IMR-90 (cell line): ENCODE measurements around the gene MARF1. TPM values are rescaled to one million over a fixed set of nuclear protein-coding genes. Genes with fewer than 3 reads are reported as not detected.
"Not testable (repeated sequence)": the region's sequence is repeated elsewhere in the genome, so short reads cannot be mapped to it uniquely, and the experiment has no call there.

Experiments used
- ATAC-seq: fragments of 200-7000 bp; cut with Tn5 transposase; 2 replicates; pipeline ENCODE4 v1.9.1; 2020; ENCODE audit warnings: low read depth, mild to moderate bottlenecking, moderate library complexity
- BruUV-seq: library from RNA; stranded (reverse); fragments of 400-500 nt; replicated peaks from 2 replicates; lab custom pipeline; 2021; lab: Mats Ljungman, UMichigan
- CTCF ChIA-PET: fragments of 300-600 bp; formaldehyde crosslinking; extraction: SDS; loops from one replicate; lab custom pipeline; 2021; ENCODE audit warnings: antibody characterized with exemption; lab: Yijun Ruan, JAX
- POLR2A ChIA-PET: fragments of 300-600 bp; sonication (Branson Sonifier 250); formaldehyde crosslinking; loops from one replicate; lab custom pipeline; 2022; ENCODE audit warnings: antibody characterized with exemption; ENCODE audit not compliant: unreplicated experiment; lab: Charles Lee
- DNase-seq: peaks from one replicate; pipeline ENCODE4 v3.0.0; 2013
- H2AFZ ChIP-seq: replicated peaks from 2 replicates; pipeline ENCODE3; 2013; ENCODE audit warnings: low read length, mild to moderate bottlenecking; ENCODE audit not compliant: poor library complexity
- H2AK5ac ChIP-seq: 2 replicates; pipeline ENCODE4 v1.6.1; 2013; ENCODE audit warnings: low read depth, low read length, inconsistent platforms
- H2AK9ac ChIP-seq: replicated peaks from 2 replicates; pipeline ENCODE3; 2013; ENCODE audit warnings: mild to moderate bottlenecking, low read depth, low read length, moderate library complexity; ENCODE audit not compliant: poor library complexity
- H2BK120ac ChIP-seq: 2 replicates; pipeline ENCODE4 v1.6.1; 2013; ENCODE audit warnings: low read depth, low read length, inconsistent platforms
- H2BK15ac ChIP-seq: 3 replicates; pipeline ENCODE4 v1.6.1; 2013; ENCODE audit warnings: low read depth, low read length, inconsistent platforms
- H2BK20ac ChIP-seq: 2 replicates; pipeline ENCODE4 v1.6.1; 2013; ENCODE audit warnings: low read depth, mild to moderate bottlenecking, inconsistent platforms, low read length, moderate library complexity
- H2BK5ac ChIP-seq: 2 replicates; pipeline ENCODE4 v1.6.1; 2013; ENCODE audit warnings: mild to moderate bottlenecking, low read depth, low read length, inconsistent platforms; ENCODE audit not compliant: poor library complexity, severe bottlenecking
- H3K14ac ChIP-seq: replicated peaks from 2 replicates; pipeline ENCODE4 v1.6.1; 2013; ENCODE audit warnings: low read depth, low read length, inconsistent platforms
- H3K18ac ChIP-seq: 2 replicates; pipeline ENCODE4 v1.6.1; 2013; ENCODE audit warnings: low read depth, low read length, control low read depth
- H3K23ac ChIP-seq: 2 replicates; pipeline ENCODE4 v1.6.1; 2013; ENCODE audit warnings: low read depth, low read length, inconsistent platforms
- H3K27ac ChIP-seq: 2 replicates; pipeline ENCODE4 v1.5.1; 2013; ENCODE audit warnings: mild to moderate bottlenecking, control low read depth, low read length; ENCODE audit not compliant: insufficient read depth
- H3K27me3 ChIP-seq: 2 replicates; pipeline ENCODE4 v1.6.1; 2013; ENCODE audit warnings: low read length; ENCODE audit not compliant: control insufficient read depth, insufficient read depth
- H3K36me3 ChIP-seq: 2 replicates; pipeline ENCODE4 v1.6.1; 2013; ENCODE audit warnings: low read length, mixed read lengths; ENCODE audit not compliant: control insufficient read depth, insufficient read depth
- H3K4ac ChIP-seq: 2 replicates; pipeline ENCODE4 v1.6.1; 2013; ENCODE audit warnings: low read depth, low read length, inconsistent platforms
- H3K4me1 ChIP-seq: 2 replicates; pipeline ENCODE4 v1.6.1; 2013; ENCODE audit warnings: low read length, mixed read lengths; ENCODE audit not compliant: control insufficient read depth, insufficient read depth
- H3K4me2 ChIP-seq: 2 replicates; pipeline ENCODE4 v1.6.1; 2013; ENCODE audit warnings: low read depth, mild to moderate bottlenecking, control low read depth, low read length, moderate library complexity
- H3K4me3 ChIP-seq: 2 replicates; pipeline ENCODE4 v1.5.1; 2013; ENCODE audit warnings: low read depth, mild to moderate bottlenecking, control low read depth, low read length, moderate library complexity; ENCODE audit not compliant: insufficient read depth
- H3K56ac ChIP-seq: 2 replicates; pipeline ENCODE4 v1.6.1; 2013; ENCODE audit warnings: low read length, inconsistent platforms; ENCODE audit not compliant: insufficient read depth; ENCODE audit errors: extremely low read depth
- H3K79me1 ChIP-seq, 2 experiments: 2 replicates each; pipeline ENCODE4 v1.6.1; 2013; ENCODE audit warnings: low read length in 2 of 2, inconsistent platforms in 1 of 2, low read depth in 1 of 2
- H3K9ac ChIP-seq: 2 replicates; pipeline ENCODE4 v1.6.1; 2013; ENCODE audit warnings: low read depth, low read length, control low read depth
- H3K9me1 ChIP-seq: 2 replicates; pipeline ENCODE4 v1.6.1; 2013; ENCODE audit warnings: low read length, inconsistent platforms; ENCODE audit not compliant: insufficient read depth
- H3K9me3 ChIP-seq: 2 replicates; pipeline ENCODE4 v1.6.1; 2013; ENCODE audit warnings: low read length; ENCODE audit not compliant: control insufficient read depth, insufficient read depth
- H4K20me1 ChIP-seq: 2 replicates; pipeline ENCODE4 v1.6.1; 2013; ENCODE audit warnings: low read length, inconsistent platforms; ENCODE audit not compliant: insufficient read depth
- H4K5ac ChIP-seq: 2 replicates; pipeline ENCODE4 v1.6.1; 2013; ENCODE audit warnings: mild to moderate bottlenecking, low read depth, low read length, control low read depth
- H4K8ac ChIP-seq, 2 experiments: 2 replicates each; pipeline ENCODE4 v1.6.1; 2013; ENCODE audit warnings: low read depth in 2 of 2, low read length in 2 of 2, control low read depth in 1 of 2, inconsistent platforms in 1 of 2
- H4K91ac ChIP-seq: 2 replicates; pipeline ENCODE4 v1.6.1; 2013; ENCODE audit warnings: low read depth, low read length, inconsistent platforms; ENCODE audit not compliant: insufficient read depth
- WGBS, 2 experiments: methylation state at CpG; one replicate each; pipeline versions ENCODE4 v1.1.5 to v1.1.7; 2013; ENCODE audit warnings: missing lambda C conversion rate in 2 of 2; ENCODE audit not compliant: insufficient read length in 1 of 2; ENCODE audit errors: extremely low coverage in 2 of 2; 5-methylcytosine and 5-hydroxymethylcytosine counted together
- dilution Hi-C: fragments of 300-500 bp; cut with HindIII; formaldehyde crosslinking; loops from one replicate; pipeline ENCODE4 v1.14.3; 2018; ENCODE audit warnings: low sequenced_read_pairs; ENCODE audit not compliant: unreplicated experiment
- in situ Hi-C: fragments of 300-500 bp; cut with MboI; formaldehyde crosslinking; loops from 3 replicates; pipeline ENCODE4 v1.14.3; 2019; ENCODE audit warnings: low sequenced_read_pairs, inconsistent platforms, mixed read lengths
- intact Hi-C: fragments of 100-400 bp; cut with micrococcal nuclease; formaldehyde crosslinking; loops from 2 replicates; pipeline ENCODE4 v1.10.0; 2022
- polyA plus RNA-seq, 3 experiments: library from polyadenylated mRNA; depleted of rRNA; stranded (reverse); fragments of >200 nt; gene quantifications; 2 replicates each; pipeline ENCODE4 v1.2.3, GENCODE V29; 2012; ENCODE audit warnings: low replicate concordance in 1 of 3
- total RNA-seq: library from RNA; depleted of rRNA; stranded (reverse); fragments of >200 nt; gene quantifications from 2 replicates; pipeline ENCODE4 v1.2.3, GENCODE V29; 2012

The MARF1 gene
- total and polyA plus RNA-seq, 2 of the 4 experiments (the other 2 are of a cell fraction): 9.0 to 12.9 TPM

GRCh38 chr16:15570666-15571065 is 72.3 kb downstream of the MARF1 start:
- H3K79me1 ChIP-seq, H4K5ac ChIP-seq, H3K4me2 ChIP-seq, H2BK120ac ChIP-seq, H3K27ac ChIP-seq, H4K8ac ChIP-seq, CTCF ChIA-PET, H2AFZ ChIP-seq, H3K9me3 ChIP-seq, H3K23ac ChIP-seq, in situ Hi-C loops, H3K4me3 ChIP-seq, H2BK20ac ChIP-seq, H2BK5ac ChIP-seq, BruUV-seq, H4K20me1 ChIP-seq, intact Hi-C loops, POLR2A ChIA-PET, ATAC-seq, H3K9me1 ChIP-seq, H3K14ac ChIP-seq, H2AK5ac ChIP-seq, H4K91ac ChIP-seq, dilution Hi-C loops, H2AK9ac ChIP-seq, H3K4ac ChIP-seq, H3K9ac ChIP-seq, H3K27me3 ChIP-seq, H3K56ac ChIP-seq, H2BK15ac ChIP-seq, H3K18ac ChIP-seq, DNase-seq: not testable (repeated sequence)
- H3K4me1 ChIP-seq: peaks cover 12% of the 10 kb centered on the region
- no CpG with 5 or more reads among the region's 4 CpGs for WGBS, 2 experiments
- peaks cover 15% of the 10 kb centered on the region for H3K36me3 ChIP-seq
